ENCODE measurements around the gene ZNF423. TPM values are rescaled to one million over a fixed set of nuclear protein-coding genes. Genes with fewer than 3 reads are reported as not detected.

ZNF423 gene
- 0.09 and 0.14 TPM in 2 replicates for total RNA-seq

DNA sequence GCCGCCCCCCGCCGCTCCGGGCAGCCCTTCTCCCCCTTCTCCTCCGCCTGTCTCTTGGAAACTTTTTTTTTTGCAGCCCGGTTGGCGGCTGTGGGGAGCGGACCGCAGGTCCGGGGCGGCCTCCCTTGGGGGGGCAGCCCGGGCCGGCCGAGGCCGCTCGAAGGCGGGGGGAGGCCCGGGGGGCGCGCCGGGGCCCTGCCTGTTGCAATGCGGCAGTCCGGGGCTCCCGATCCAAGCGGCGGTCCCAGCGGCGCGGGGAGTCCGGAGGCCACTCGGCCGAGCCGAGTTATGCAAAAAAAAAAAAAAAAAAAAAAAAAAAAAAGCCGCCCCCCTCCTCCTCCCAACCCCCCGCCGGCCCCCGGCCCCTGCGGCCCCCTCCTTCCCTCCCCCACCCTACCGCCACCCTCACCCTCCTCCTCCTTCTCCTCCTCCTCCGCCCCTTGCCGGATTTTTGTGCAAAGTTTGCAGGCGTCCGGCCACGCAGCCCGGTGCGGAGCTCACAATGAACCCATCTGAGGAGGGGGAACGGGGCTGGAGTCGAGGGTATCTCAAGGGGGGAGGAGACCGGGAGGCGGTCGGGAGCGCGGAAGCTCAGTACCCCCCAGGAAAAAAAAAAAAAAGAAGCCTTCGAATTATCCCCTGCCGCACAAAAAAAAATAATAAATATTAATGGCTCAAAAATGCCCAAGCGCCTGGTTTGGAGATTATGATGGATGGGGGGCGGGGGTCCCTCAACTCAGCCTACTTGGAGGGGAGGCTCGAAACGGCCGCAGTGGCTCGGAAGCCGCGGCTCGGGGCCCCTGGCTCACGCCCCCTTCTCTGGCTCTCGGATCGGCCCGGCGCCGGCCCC, at the start of gene ZNF423:
Gene ZNF423, minus strand, starts transcription at position 291 of the 850 bp plus-strand sequence. CDS start 338 bp downstream, outside the sequence.

Other genes starting within 250 kb of the ZNF423 start
- gene CNEP1R1, start 169.1 kb upstream of the ZNF423 start, total RNA-seq, result 12.6 and 15.4 TPM in 2 replicates
- 16.8 and 20.9 TPM in 2 replicates for gene HEATR3, start 209.9 kb upstream of the ZNF423 start, total RNA-seq

Data from airway epithelial cell (primary cell).